OCI-LY3 (cell line): ENCODE data around the gene IMPACT.

Source experiments
- H2AFZ ChIP-seq: fragments of 200-600, 300-600 bp; shearing (Covaris generic); 2 replicates; pipeline ENCODE4 v1.6.0; 2014; ENCODE audit warnings: antibody characterized with exemption, low read depth, low read length
- H3K27ac ChIP-seq: fragments of 200-600, 300-600 bp; sonication (generic); 2 replicates; pipeline ENCODE4 v1.5.1; 2014; ENCODE audit warnings: mild to moderate bottlenecking, low read length, moderate library complexity, mixed read lengths
- H3K27me3 ChIP-seq: fragments of 200-600, 300-600 bp; sonication (generic); 2 replicates; pipeline ENCODE4 v1.6.1; 2014; ENCODE audit warnings: low read depth, low read length, mixed read lengths
- H3K36me3 ChIP-seq: fragments of 200-600, 300-600 bp; sonication (generic); replicated peaks from 2 replicates; pipeline ENCODE3; 2014; ENCODE audit warnings: low read depth, low read length, mixed read lengths
- H3K4me1 ChIP-seq: fragments of 300-600, 200-600 bp; sonication (generic); 2 replicates; pipeline ENCODE4 v1.6.1; 2014; ENCODE audit warnings: low read length, mixed read lengths
- H3K4me2 ChIP-seq: fragments of 200-600, 300-600 bp; sonication (generic); 2 replicates; pipeline ENCODE4 v1.6.1; 2014; ENCODE audit warnings: low read length, mixed read lengths
- H3K4me3 ChIP-seq: fragments of 300-600, 200-600 bp; sonication (generic); 2 replicates; pipeline ENCODE4 v1.5.1; 2014; ENCODE audit warnings: antibody characterized with exemption, mild to moderate bottlenecking, low read length, moderate library complexity
- H3K79me2 ChIP-seq: fragments of 300-600, 200-600 bp; shearing (Covaris generic); 2 replicates; pipeline ENCODE4 v1.6.1; 2014; ENCODE audit warnings: mild to moderate bottlenecking, low read length, mixed read lengths
- H3K9ac ChIP-seq: fragments of 300-600, 200-600 bp; shearing (Covaris generic); 2 replicates; pipeline ENCODE4 v1.6.0; 2014; ENCODE audit warnings: mild to moderate bottlenecking, low read length, moderate library complexity
- H3K9me3 ChIP-seq: fragments of 200-600, 300-600 bp; shearing (Covaris generic); 2 replicates; pipeline ENCODE4 v1.6.1; 2014; ENCODE audit warnings: low read length, mixed read lengths; ENCODE audit not compliant: insufficient read depth
- H4K20me1 ChIP-seq: fragments of 200-600, 300-600 bp; sonication (generic); 2 replicates; pipeline ENCODE4 v1.6.1; 2016; ENCODE audit warnings: low read length, mixed read lengths; ENCODE audit not compliant: insufficient read depth
- CTCF ChIP-seq: fragments of 200-600, 300-600 bp; sonication (generic); IDR thresholded peaks from 2 replicates; pipeline ENCODE4 v1.5.1; 2014; ENCODE audit warnings: antibody characterized with exemption, low read length, low read depth
- EZH2phosphoT487 ChIP-seq: fragments of 200-600 bp; shearing (Covaris generic); IDR thresholded peaks from 2 replicates; pipeline ENCODE4 v1.6.1; 2018; ENCODE audit warnings: antibody characterized with exemption, mixed run types, low read depth

IMPACT gene

DNA sequence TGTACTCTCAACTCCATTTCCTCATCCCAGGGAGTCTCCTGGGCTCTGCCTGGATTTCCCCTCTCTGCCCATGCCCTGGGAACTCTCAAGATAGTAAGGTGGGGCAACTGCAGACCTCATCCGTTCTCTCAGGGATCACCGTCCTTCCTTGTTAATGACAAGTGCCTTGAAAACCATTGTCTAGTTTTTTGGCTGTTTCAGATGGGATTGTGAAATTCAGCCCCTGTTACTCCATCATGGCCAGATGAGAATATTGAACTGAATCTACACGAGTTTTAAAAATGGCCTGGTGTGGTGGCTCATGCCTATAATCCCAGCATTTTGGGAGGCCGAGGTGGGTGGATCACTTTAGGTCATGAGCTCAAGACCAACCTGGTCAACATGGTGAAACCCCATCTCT lies 33.3 kb downstream of the IMPACT start:
- Histone ChIP-seq H3K36me3 (no peaks in the 10 kb centered on the region), H2AFZ (no peak overlapping the region), H3K4me1 (peaks cover 6% of the 10 kb centered on the region), H3K27ac (no peak overlapping the region), H3K79me2 (no peaks in the 10 kb centered on the region), H3K9me3 (no peaks in the 10 kb centered on the region), H3K9ac (no peak overlapping the region), H3K27me3 (no peaks in the 10 kb centered on the region), H3K4me3 (no peak overlapping the region), H3K4me2 (no peak overlapping the region), H4K20me1 (no peaks in the 10 kb centered on the region)
- TF ChIP-seq EZH2phosphoT487 (no peak), CTCF (no peak)

- Histone ChIP-seq H3K9ac (no peak within 1 kb of the TSS), H3K27me3 (no peaks in the 10 kb centered on the region), H3K4me3 (no peak within 1 kb of the TSS), H3K36me3 (no peaks in the 10 kb centered on the region), H3K4me1 (peaks cover 6% of the 10 kb centered on the region), H4K20me1 (no peaks in the 10 kb centered on the region), H3K79me2 (no peaks in the 10 kb centered on the region), H2AFZ (no peak within 1 kb of the TSS), H3K27ac (no peak within 1 kb of the TSS), H3K9me3 (no peaks in the 10 kb centered on the region), H3K4me2 (no peak within 1 kb of the TSS)
- TF ChIP-seq EZH2phosphoT487 (no peak), CTCF (no peak)
These were observed 33.9 kb downstream of the IMPACT start, which contains the start of gene HRH4 for GRCh38 chr18:24460388-24460787. TSS of gene HRH4 (plus strand) at chr18:24460637. CDS start at chr18:24460729, 92 bp downstream.

- TF ChIP-seq EZH2phosphoT487: no peak
- no peak for TF ChIP-seq CTCF
- Histone ChIP-seq H3K27me3 (no peaks in the 10 kb centered on the region), H3K27ac (no peak overlapping the region), H3K4me1 (peaks cover 3% of the 10 kb centered on the region), H2AFZ (no peak overlapping the region), H3K79me2 (no peaks in the 10 kb centered on the region), H3K9me3 (no peaks in the 10 kb centered on the region), H3K9ac (no peak overlapping the region), H4K20me1 (no peaks in the 10 kb centered on the region), H3K4me3 (no peak overlapping the region), H3K4me2 (no peak overlapping the region), H3K36me3 (no peaks in the 10 kb centered on the region)
These were observed 35.5 kb downstream of the IMPACT start for GRCh38 chr18:24461996-24462395.

GRCh38 chr18:24462838-24463775 lies 36.6 kb downstream of the IMPACT start:
- H3K4me1 ChIP-seq: peaks cover 12% of the 10 kb centered on the region
- H3K4me2 ChIP-seq: no peak overlapping the region
- no peaks in the 10 kb centered on the region for H3K9me3 ChIP-seq
- TF ChIP-seq CTCF: no peak
- no peak for TF ChIP-seq EZH2phosphoT487
- H3K27ac ChIP-seq: no peak overlapping the region
- no peak overlapping the region for H2AFZ ChIP-seq
- H3K27me3 ChIP-seq: no peaks in the 10 kb centered on the region
- no peaks in the 10 kb centered on the region for H3K36me3 ChIP-seq
- H4K20me1 ChIP-seq: no peaks in the 10 kb centered on the region
- H3K79me2 ChIP-seq: no peaks in the 10 kb centered on the region
- H3K9ac ChIP-seq: no peak overlapping the region
- H3K4me3 ChIP-seq: no peak overlapping the region
